HEK293 (cell line): ENCODE data around the gene SLC6A6.
A peak's percentile ranks its signal among the peaks of the same experiment; 100 is the strongest.

Source experiments
- CTCF ChIA-PET: fragments of 350-600 bp; formaldehyde crosslinking; extraction: SDS; loops from one replicate; lab custom pipeline; 2021; ENCODE audit warnings: antibody characterized with exemption; lab: Yijun Ruan, JAX
- POLR2A ChIA-PET: fragments of 300-600 bp; formaldehyde crosslinking; extraction: SDS; loops from one replicate; lab custom pipeline; 2020; ENCODE audit warnings: antibody characterized with exemption, inconsistent platforms; lab: Yijun Ruan, JAX
- H3K27ac ChIP-seq: fragments of 200-500 bp; sonication (Bioruptor generic); 2 replicates; pipeline ENCODE4 v1.5.1; 2014; ENCODE audit warnings: low read depth, low read length, control low read depth, inconsistent platforms; ENCODE audit errors: extremely low read depth
- H3K36me3 ChIP-seq, 2 experiments: fragments of 200-500 bp in 1 of 2; sonication (Bioruptor generic) in 1 of 2; 1 replicate in 1 of 2; 2 replicates in 1 of 2; pipeline ENCODE4 v1.5.1; 2014 to 2017; ENCODE audit warnings: inconsistent platforms in 2 of 2, low read length in 2 of 2; ENCODE audit not compliant: control insufficient read depth in 2 of 2, insufficient read depth in 1 of 2
- H3K4me1 ChIP-seq: fragments of 200-500 bp; sonication (Bioruptor generic); 2 replicates; pipeline ENCODE4 v1.5.1; 2014; ENCODE audit warnings: mild to moderate bottlenecking, low read length, inconsistent platforms; ENCODE audit not compliant: control insufficient read depth, insufficient read depth
- H3K4me3 ChIP-seq: 2 replicates; pipeline ENCODE4 v1.5.1; 2011; ENCODE audit warnings: low read depth, mild to moderate bottlenecking, control low read depth, low read length, moderate library complexity
- H3K9me3 ChIP-seq: fragments of 200-500 bp; sonication (Bioruptor generic); 2 replicates; pipeline ENCODE4 v1.5.1; 2014; ENCODE audit warnings: low read depth, low read length, inconsistent platforms; ENCODE audit not compliant: control insufficient read depth, insufficient read depth
- ATF2 ChIP-seq: fragments of 450-650 bp; formaldehyde crosslinking; IDR thresholded peaks from 2 replicates; pipeline ENCODE4 v1.5.1; 2016; ENCODE audit warnings: missing biosample characterization, missing genetic modification characterization, low read depth
- GFI1B ChIP-seq: fragments of 450-650 bp; formaldehyde crosslinking; IDR thresholded peaks from 2 replicates; pipeline ENCODE4 v1.5.1; 2016; ENCODE audit warnings: missing biosample characterization, missing genetic modification characterization
- PRDM2 ChIP-seq: fragments of 450-650 bp; formaldehyde crosslinking; IDR thresholded peaks from 2 replicates; pipeline ENCODE4 v1.5.1; 2016; ENCODE audit warnings: missing biosample characterization, missing genetic modification characterization, borderline replicate concordance
- ZFP37 ChIP-seq: fragments of 450-650 bp; formaldehyde crosslinking; IDR thresholded peaks from 2 replicates; pipeline ENCODE4 v1.5.1; 2016; ENCODE audit warnings: missing biosample characterization, missing genetic modification characterization
- ZNF114 ChIP-seq: fragments of 450-650 bp; formaldehyde crosslinking; IDR thresholded peaks from 2 replicates; pipeline ENCODE4 v1.5.0; 2017; ENCODE audit warnings: missing biosample characterization, missing genetic modification characterization
- ZNF121 ChIP-seq: fragments of 450-650 bp; formaldehyde crosslinking; IDR thresholded peaks from 2 replicates; pipeline ENCODE4 v1.5.1; 2016; ENCODE audit warnings: missing biosample characterization, missing genetic modification characterization
- ZNF18 ChIP-seq: fragments of 450-650 bp; formaldehyde crosslinking; IDR thresholded peaks from 2 replicates; pipeline ENCODE4 v1.5.1; 2016; ENCODE audit warnings: missing biosample characterization, missing genetic modification characterization
- ZNF335 ChIP-seq: fragments of 450-650 bp; formaldehyde crosslinking; conservative IDR thresholded peaks from 2 replicates; pipeline ENCODE4 v1.5.1; 2016; ENCODE audit warnings: missing biosample characterization, missing genetic modification characterization
- ZNF366 ChIP-seq: fragments of 450-650 bp; formaldehyde crosslinking; conservative IDR thresholded peaks from 2 replicates; pipeline ENCODE4 v1.5.1; 2016; ENCODE audit warnings: missing biosample characterization, missing genetic modification characterization
- ZNF37A ChIP-seq: fragments of 450-650 bp; IDR thresholded peaks from 2 replicates; pipeline ENCODE4 v1.5.1; 2018; ENCODE audit warnings: missing biosample characterization, missing genetic modification characterization
- ZNF398 ChIP-seq: fragments of 450-650 bp; formaldehyde crosslinking; IDR thresholded peaks from 2 replicates; pipeline ENCODE4 v1.5.1; 2017; ENCODE audit warnings: missing biosample characterization, missing genetic modification characterization
- ZNF433 ChIP-seq: fragments of 450-650 bp; formaldehyde crosslinking; IDR thresholded peaks from 2 replicates; pipeline ENCODE4 v1.5.1; 2016; ENCODE audit warnings: missing biosample characterization, missing genetic modification characterization, low read depth
- ZNF529 ChIP-seq: fragments of 450-650 bp; formaldehyde crosslinking; IDR thresholded peaks from 2 replicates; pipeline ENCODE4 v1.5.1; 2017; ENCODE audit warnings: missing genetic modification characterization, missing biosample characterization; ENCODE audit not compliant: insufficient replicate concordance
- ZNF549 ChIP-seq: fragments of 450-650 bp; IDR thresholded peaks from 2 replicates; pipeline ENCODE4 v1.5.1; 2018; ENCODE audit warnings: missing biosample characterization, missing genetic modification characterization, mild to moderate bottlenecking, inconsistent platforms, moderate library complexity
- ZNF664 ChIP-seq: fragments of 450-650 bp; formaldehyde crosslinking; IDR thresholded peaks from 2 replicates; pipeline ENCODE4 v1.5.1; 2016; ENCODE audit warnings: missing biosample characterization, missing genetic modification characterization
- ZNF837 ChIP-seq: fragments of 450-650 bp; formaldehyde crosslinking; IDR thresholded peaks from 2 replicates; pipeline ENCODE4 v1.5.1; 2016; ENCODE audit warnings: missing biosample characterization, missing genetic modification characterization
- ZSCAN23 ChIP-seq: fragments of 450-650 bp; formaldehyde crosslinking; IDR thresholded peaks from 2 replicates; pipeline ENCODE4 v1.5.1; 2016; ENCODE audit warnings: missing biosample characterization, missing genetic modification characterization

SLC6A6 gene

GRCh38 chr3:14518432-14518802, 116.0 kb downstream of the SLC6A6 start (continued):
- no peak for TF ChIP-seq PRDM2 (tag by site-specific recombination)
- TF ChIP-seq, all 188 proteins: peak for 1

- ChIA-PET CTCF (interaction anchor here (0.7 to 2.3 kb wide), 5 partner anchors 9 to 402 kb away, joined by 3 to 8 read pairs (median 5); no protein-coding TSS in a partner anchor), POLR2A (no interaction called here)
- Histone ChIP-seq H3K9me3 (no peaks in the 10 kb centered on the region), H3K27ac (no peak overlapping the region), H3K36me3 (no peaks in the 10 kb centered on the region), H3K4me1 (no peaks in the 10 kb centered on the region), H3K4me3 (no peak overlapping the region)
- TF ChIP-seq ZNF18 (tag by site-specific recombination) (no peak), ZNF529 (no peak), ZFP37 (tag by site-specific recombination) (no peak), ZNF664 (tag by site-specific recombination) (0 out of 2 replicates have a peak, but pooled peaks have one; percentile 37), GFI1B (no peak), ZSCAN23 (no peak)
Observed at GRCh38 chr3:14518893-14519292, 116.5 kb downstream of the SLC6A6 start.

GRCh38 chr3:14519406-14519805, 117.0 kb downstream of the SLC6A6 start:
- no peak overlapping the region for H3K4me3 ChIP-seq
- POLR2A ChIA-PET = no interaction called here
- no peak overlapping the region for H3K27ac ChIP-seq
- H3K4me1 ChIP-seq = no peaks in the 10 kb centered on the region
- H3K36me3 ChIP-seq = no peaks in the 10 kb centered on the region
- TF ChIP-seq ZNF837 (tag by site-specific recombination) (no peak), ZNF398 (tag by site-specific recombination) (no peak), ZNF335 (tag by site-specific recombination) (no peak), ZNF366 (tag by site-specific recombination) (no peak), ZNF549 (tag by site-specific recombination) (no peak), ZNF121 (tag by site-specific recombination) (no peak), ATF2 (tag by site-specific recombination) (no peak), ZNF114 (tag by site-specific recombination) (no peak), ZNF37A (no peak), ZNF433 (tag by site-specific recombination) (no peak)
- CTCF ChIA-PET = interaction anchor here (0.7 to 2.3 kb wide), 6 partner anchors 10 to 402 kb away, joined by 3 to 8 read pairs (median 5); no protein-coding TSS in a partner anchor
- H3K9me3 ChIP-seq = no peaks in the 10 kb centered on the region
